ENCODE results near the gene GJB6. TPM values are rescaled to one million over a fixed set of nuclear protein-coding genes. Genes with fewer than 3 reads are reported as not detected.

GJB6 gene
- total and polyA plus RNA-seq, 8 donors: 0.18 to 1.9 (median 0.62) TPM; not detected in 1

DNA sequence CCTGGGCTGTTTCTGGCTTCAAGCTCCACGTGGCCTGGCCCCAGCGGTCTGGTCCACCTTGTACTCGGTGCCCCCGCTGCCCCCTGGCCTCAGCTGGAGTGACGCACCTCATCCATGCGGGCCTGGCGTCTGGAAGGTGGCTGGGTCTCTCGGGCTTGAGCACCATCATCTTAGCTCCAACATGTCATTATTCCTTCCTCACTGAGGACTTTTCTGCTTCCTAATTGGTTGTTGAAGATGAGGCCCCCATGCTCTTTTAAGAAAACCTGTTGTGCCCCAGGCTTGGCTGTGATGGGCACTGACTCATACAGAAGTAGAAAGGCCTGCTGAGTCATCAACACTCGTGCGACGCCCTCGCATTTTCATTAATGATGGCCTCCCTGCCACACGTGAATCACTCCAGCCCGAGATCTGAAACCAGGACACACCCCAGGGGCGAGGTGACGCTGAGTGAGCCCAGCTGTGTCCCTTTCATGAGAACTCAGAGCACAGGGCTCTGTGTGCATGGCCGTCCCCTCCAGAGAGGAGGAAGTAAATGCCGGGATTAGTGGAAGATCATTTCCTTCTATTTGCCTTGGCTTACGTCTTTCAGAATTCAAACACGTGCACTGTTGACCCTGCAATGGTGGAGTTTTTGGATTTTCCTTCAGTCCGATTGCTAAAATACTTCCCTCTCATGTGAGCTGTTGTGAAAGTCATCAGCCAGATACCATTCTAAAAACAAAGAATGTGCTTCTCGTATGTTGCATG is 57.3 kb downstream of the GJB6 start:
- H3K36me3 ChIP-seq: no peaks in the 10 kb centered on the region
- ATAC-seq (peak; percentile 94), DNase-seq (peak in 3 of 4 donors; percentile 79 to 94 (median 89))
- peaks cover 0 to 62% of the 10 kb centered on the region in 2 donors for H3K27me3 ChIP-seq
- H3K27ac ChIP-seq: peak overlapping the region; percentile 22 to 70
- H3K4me1 ChIP-seq: peaks cover 7 to 13% of the 10 kb centered on the region in 2 donors
- TF ChIP-seq, protein P1, sequence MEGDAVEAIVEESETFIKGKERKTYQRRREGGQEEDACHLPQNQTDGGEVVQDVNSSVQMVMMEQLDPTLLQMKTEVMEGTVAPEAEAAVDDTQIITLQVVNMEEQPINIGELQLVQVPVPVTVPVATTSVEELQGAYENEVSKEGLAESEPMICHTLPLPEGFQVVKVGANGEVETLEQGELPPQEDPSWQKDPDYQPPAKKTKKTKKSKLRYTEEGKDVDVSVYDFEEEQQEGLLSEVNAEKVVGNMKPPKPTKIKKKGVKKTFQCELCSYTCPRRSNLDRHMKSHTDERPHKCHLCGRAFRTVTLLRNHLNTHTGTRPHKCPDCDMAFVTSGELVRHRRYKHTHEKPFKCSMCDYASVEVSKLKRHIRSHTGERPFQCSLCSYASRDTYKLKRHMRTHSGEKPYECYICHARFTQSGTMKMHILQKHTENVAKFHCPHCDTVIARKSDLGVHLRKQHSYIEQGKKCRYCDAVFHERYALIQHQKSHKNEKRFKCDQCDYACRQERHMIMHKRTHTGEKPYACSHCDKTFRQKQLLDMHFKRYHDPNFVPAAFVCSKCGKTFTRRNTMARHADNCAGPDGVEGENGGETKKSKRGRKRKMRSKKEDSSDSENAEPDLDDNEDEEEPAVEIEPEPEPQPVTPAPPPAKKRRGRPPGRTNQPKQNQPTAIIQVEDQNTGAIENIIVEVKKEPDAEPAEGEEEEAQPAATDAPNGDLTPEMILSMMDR (IDR thresholded peaks at IDR 0.05): no peak
- intact Hi-C loops (cut with DNase I): no loop called here
- no peaks in the 10 kb centered on the region for H3K9me3 ChIP-seq
- no peak overlapping the region for H3K4me3 ChIP-seq

DNA sequence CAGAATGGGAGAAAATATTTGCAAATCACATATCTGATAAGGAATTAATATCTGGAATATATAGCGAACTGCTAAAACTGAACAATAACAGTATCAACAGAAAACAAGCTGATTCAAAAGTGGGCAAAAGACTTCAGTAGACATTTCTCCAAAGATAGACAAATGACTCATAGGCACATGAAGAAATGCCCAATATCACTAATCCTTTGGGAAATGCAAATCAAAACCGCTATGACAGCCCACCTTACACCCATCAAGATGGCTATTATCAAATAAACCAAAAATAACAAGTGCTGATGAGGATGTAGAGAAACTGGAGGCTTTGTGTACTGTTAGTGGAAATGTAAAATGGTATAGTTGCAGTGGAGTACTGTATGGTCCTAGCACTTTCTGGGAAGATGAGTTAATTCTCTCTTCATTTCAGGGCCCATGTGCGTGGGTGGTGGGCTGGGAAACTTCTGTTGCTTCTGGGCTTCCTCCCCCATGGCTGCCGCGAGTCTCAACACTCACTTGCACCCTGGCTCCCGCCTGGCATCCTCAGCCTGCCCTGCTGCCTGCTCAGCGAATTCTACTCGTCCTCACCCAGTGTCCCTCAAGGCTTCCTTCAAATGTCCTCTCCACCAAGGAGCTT is 58.9 kb downstream of the GJB6 start:
- ATAC-seq: no peak
- Histone ChIP-seq H3K4me3 (no peak overlapping the region), H3K27ac (no peak overlapping the region), H3K9me3 (no peaks in the 10 kb centered on the region), H3K4me1 (peaks cover 7 to 13% of the 10 kb centered on the region in 2 donors), H3K36me3 (no peaks in the 10 kb centered on the region), H3K27me3 (peaks cover 0 to 58% of the 10 kb centered on the region in 2 donors)
- TF ChIP-seq, protein P1 (IDR thresholded peaks at IDR 0.05): no peak
- DNase-seq: no peak
- intact Hi-C loops (cut with DNase I): no loop called here

Other genes with a start within 250 kb of the GJB6 start
- under 1 TPM; 0.08 to 0.12 TPM for gene GJA3, start 71.3 kb downstream of the GJB6 start, total RNA-seq
- under 1 TPM; 0.06 to 0.31 (median 0.12) TPM for gene GJA3, start 71.3 kb downstream of the GJB6 start, polyA plus RNA-seq (ENCODE audit: insufficient read length in 6 of 6)
- 1 to 10 TPM; 1.3 to 4.3 TPM for gene GJB2, start 39.4 kb downstream of the GJB6 start, total RNA-seq
- 1 to 10 TPM in 1 of 6 donors, under 1 TPM in 5; 0.42 to 1.1 (median 0.58) TPM for gene GJB2, start 39.4 kb downstream of the GJB6 start, polyA plus RNA-seq (ENCODE audit: insufficient read length in 6 of 6)

Measured in left lung (tissue), 10 donors.